Measurements from ENCODE around the gene LRP1.

Gene LRP1

DNA sequence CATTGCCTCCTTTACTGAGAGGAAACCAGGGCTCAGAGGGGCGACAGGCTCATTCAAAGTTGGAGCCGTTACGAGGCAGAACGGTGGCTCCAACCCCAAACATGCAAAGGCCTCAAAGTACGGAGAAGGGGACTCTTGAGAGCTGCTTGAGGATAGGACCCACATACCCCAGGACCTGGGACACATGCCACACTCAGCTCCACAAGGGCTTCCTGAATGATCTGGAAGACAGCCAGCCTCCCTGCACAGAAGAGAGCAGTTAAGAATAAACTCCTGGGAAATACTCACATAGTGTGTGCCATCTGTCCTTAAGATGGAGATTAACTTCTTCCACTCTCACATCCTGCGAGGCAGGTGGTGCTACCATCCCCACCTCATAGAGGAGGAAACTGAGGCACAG is 61.8 kb downstream of the LRP1 start:
- TF ChIP-seq, protein P1, sequence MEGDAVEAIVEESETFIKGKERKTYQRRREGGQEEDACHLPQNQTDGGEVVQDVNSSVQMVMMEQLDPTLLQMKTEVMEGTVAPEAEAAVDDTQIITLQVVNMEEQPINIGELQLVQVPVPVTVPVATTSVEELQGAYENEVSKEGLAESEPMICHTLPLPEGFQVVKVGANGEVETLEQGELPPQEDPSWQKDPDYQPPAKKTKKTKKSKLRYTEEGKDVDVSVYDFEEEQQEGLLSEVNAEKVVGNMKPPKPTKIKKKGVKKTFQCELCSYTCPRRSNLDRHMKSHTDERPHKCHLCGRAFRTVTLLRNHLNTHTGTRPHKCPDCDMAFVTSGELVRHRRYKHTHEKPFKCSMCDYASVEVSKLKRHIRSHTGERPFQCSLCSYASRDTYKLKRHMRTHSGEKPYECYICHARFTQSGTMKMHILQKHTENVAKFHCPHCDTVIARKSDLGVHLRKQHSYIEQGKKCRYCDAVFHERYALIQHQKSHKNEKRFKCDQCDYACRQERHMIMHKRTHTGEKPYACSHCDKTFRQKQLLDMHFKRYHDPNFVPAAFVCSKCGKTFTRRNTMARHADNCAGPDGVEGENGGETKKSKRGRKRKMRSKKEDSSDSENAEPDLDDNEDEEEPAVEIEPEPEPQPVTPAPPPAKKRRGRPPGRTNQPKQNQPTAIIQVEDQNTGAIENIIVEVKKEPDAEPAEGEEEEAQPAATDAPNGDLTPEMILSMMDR (IDR thresholded peaks at IDR 0.05; ENCODE audit: borderline replicate concordance, insufficient read depth, low read depth, low read length), result no peak
- H3K4me3 ChIP-seq (ENCODE audit: low read depth, low read length), result no peak overlapping the region

DNA sequence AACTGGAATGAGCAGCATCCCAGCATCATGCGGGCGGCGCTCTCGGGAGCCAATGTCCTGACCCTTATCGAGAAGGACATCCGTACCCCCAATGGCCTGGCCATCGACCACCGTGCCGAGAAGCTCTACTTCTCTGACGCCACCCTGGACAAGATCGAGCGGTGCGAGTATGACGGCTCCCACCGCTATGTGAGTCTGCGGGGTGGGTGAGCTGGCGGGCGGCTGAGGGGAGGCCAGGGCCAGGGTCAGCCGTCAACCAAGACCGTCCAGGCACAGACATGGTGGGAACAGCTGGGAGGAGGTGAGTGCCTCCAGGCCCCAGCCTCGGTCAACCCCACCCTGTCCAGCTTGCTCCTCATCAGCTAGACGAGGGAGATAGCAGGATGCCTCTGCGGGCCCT is 62.5 kb downstream of the LRP1 start:
- TF ChIP-seq, protein P1 (IDR thresholded peaks at IDR 0.05; ENCODE audit: borderline replicate concordance, insufficient read depth, low read depth, low read length), result no peak
- no peak overlapping the region for H3K4me3 ChIP-seq (ENCODE audit: low read depth, low read length)

GRCh38 chr12:57191410-57191809 is 63.1 kb downstream of the LRP1 start:
- TF ChIP-seq, protein P1 (IDR thresholded peaks at IDR 0.05; ENCODE audit: borderline replicate concordance, insufficient read depth, low read depth, low read length), result no peak

DNA sequence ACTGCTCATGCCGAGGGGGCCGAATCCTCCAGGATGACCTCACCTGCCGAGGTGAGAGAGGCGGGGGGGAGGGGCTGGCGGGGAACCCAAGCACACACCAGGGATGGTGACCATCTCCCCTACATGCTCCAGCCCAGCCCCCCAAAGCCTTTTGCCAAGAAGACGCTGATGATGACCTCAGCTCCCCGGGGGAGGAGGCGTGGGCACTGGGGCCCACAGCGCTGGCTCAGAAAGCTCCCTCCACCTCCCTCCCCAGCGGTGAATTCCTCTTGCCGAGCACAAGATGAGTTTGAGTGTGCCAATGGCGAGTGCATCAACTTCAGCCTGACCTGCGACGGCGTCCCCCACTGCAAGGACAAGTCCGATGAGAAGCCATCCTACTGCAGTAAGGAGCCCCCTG is 64.6 kb downstream of the LRP1 start:
- TF ChIP-seq, protein P1 (IDR thresholded peaks at IDR 0.05; ENCODE audit: borderline replicate concordance, insufficient read depth, low read depth, low read length), result no peak
- H3K4me3 ChIP-seq (ENCODE audit: low read depth, low read length), result no peak overlapping the region

More at GRCh38 chr12:57191410-57191809, 63.1 kb downstream of the LRP1 start:
- H3K4me3 ChIP-seq (ENCODE audit: low read depth, low read length), result no peak overlapping the region

GRCh38 chr12:57193706-57194245 is 65.5 kb downstream of the LRP1 start:
- TF ChIP-seq, protein P1 (IDR thresholded peaks at IDR 0.05; ENCODE audit: borderline replicate concordance, insufficient read depth, low read depth, low read length), result no peak
- no peak overlapping the region for H3K4me3 ChIP-seq (ENCODE audit: low read depth, low read length)

- no peak overlapping the region for H3K4me3 ChIP-seq (ENCODE audit: low read depth, low read length)
- TF ChIP-seq, protein P1 (IDR thresholded peaks at IDR 0.05; ENCODE audit: borderline replicate concordance, insufficient read depth, low read depth, low read length), result no peak
Observed at GRCh38 chr12:57194253-57194652, 66.0 kb downstream of the LRP1 start.

DNA sequence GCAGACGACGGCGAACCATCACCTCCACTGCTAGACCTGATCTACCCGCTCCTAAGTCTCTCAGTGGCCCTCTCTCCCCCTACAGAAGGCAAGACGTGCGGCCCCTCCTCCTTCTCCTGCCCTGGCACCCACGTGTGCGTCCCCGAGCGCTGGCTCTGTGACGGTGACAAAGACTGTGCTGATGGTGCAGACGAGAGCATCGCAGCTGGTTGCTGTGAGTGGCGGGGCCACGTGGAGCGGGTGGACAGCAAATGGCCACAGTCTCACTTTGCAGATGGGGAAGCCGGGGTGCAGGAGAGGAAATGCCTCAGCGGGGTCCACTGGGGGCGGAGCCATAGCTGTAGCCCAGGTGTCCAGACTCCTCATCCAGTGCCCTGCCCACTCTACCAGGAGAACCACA is 66.9 kb downstream of the LRP1 start:
- TF ChIP-seq, protein P1 (IDR thresholded peaks at IDR 0.05; ENCODE audit: borderline replicate concordance, insufficient read depth, low read depth, low read length), result no peak

More for the DNA sequence above, 66.9 kb downstream of the LRP1 start:
- H3K4me3 ChIP-seq (ENCODE audit: low read depth, low read length), result no peak overlapping the region

Measured in GM12875 (cell line).